SU-DHL-6 (cell line): ENCODE results near the gene CYBRD1.

Experiments
- H2AFZ ChIP-seq: fragments of 200-600 bp; sonication (generic); 2 replicates; pipeline ENCODE4 v1.6.1; 2014; ENCODE audit warnings: low read depth, mild to moderate bottlenecking, moderate library complexity, mixed read lengths, antibody characterized with exemption, low read length; ENCODE audit not compliant: severe bottlenecking
- H3F3A ChIP-seq: fragments of 200-600 bp; shearing (Covaris generic); 2 replicates; pipeline ENCODE4 v1.6.0; 2016; ENCODE audit warnings: antibody characterized with exemption, mild to moderate bottlenecking; ENCODE audit not compliant: insufficient read depth
- H3K27ac ChIP-seq: fragments of 200-600 bp; sonication (generic); 2 replicates; pipeline ENCODE4 v1.5.1; 2016; ENCODE audit warnings: low read depth, mild to moderate bottlenecking, low read length, moderate library complexity, mixed read lengths
- H3K27me3 ChIP-seq: fragments of 200-600 bp; sonication (generic), shearing (Covaris generic); 2 replicates; pipeline ENCODE4 v1.6.0; 2014; ENCODE audit warnings: mild to moderate bottlenecking, low read length
- H3K36me3 ChIP-seq: fragments of 200-600 bp; sonication (generic); 2 replicates; pipeline ENCODE4 v1.6.1; 2014; ENCODE audit warnings: mild to moderate bottlenecking, low read length, mixed read lengths
- H3K4me2 ChIP-seq: fragments of 300-600, 200-600 bp; shearing (Covaris generic), sonication (generic); 2 replicates; pipeline ENCODE4 v1.6.0; 2014; ENCODE audit warnings: low read length, low read depth, mild to moderate bottlenecking; ENCODE audit not compliant: poor library complexity, severe bottlenecking
- H3K4me3 ChIP-seq: fragments of 200-600 bp; sonication (generic); 2 replicates; pipeline ENCODE4 v1.5.1; 2014; ENCODE audit warnings: antibody characterized with exemption, low read length, mild to moderate bottlenecking, mixed read lengths; ENCODE audit not compliant: insufficient read depth, poor library complexity, severe bottlenecking
- H3K79me2 ChIP-seq: fragments of 200-600 bp; sonication (generic); 2 replicates; pipeline ENCODE4 v1.6.1; 2014; ENCODE audit warnings: mild to moderate bottlenecking, low read length, moderate library complexity; ENCODE audit not compliant: insufficient read depth
- H3K9ac ChIP-seq: fragments of 200-600 bp; sonication (generic); 2 replicates; pipeline ENCODE4 v1.7.0; 2014; ENCODE audit warnings: mild to moderate bottlenecking, low read length
- H3K9me2 ChIP-seq: fragments of 200-600 bp; sonication (generic); replicated peaks from 2 replicates; pipeline ENCODE4 v1.6.1; 2014; ENCODE audit warnings: low read length; ENCODE audit not compliant: insufficient read depth
- H3K9me3 ChIP-seq: fragments of 200-600 bp; sonication (generic); 2 replicates; pipeline ENCODE4 v1.6.1; 2014; ENCODE audit warnings: low read length, mixed read lengths; ENCODE audit not compliant: insufficient read depth
- H4K20me1 ChIP-seq: fragments of 200-600 bp; sonication (generic); 2 replicates; pipeline ENCODE4 v1.6.1; 2014; ENCODE audit warnings: low read depth, mild to moderate bottlenecking, antibody characterized with exemption, low read length, moderate library complexity, mixed read lengths
- CTCF ChIP-seq: fragments of 200-600 bp; sonication (generic); IDR thresholded peaks from one replicate; pipeline ENCODE4 v1.5.1; 2017; ENCODE audit warnings: antibody characterized with exemption, mild to moderate bottlenecking, low read length, moderate library complexity; ENCODE audit not compliant: insufficient read depth, poor library complexity, severe bottlenecking
- EZH2phosphoT487 ChIP-seq: fragments of 200-600 bp; sonication (generic), shearing (Covaris generic); conservative IDR thresholded peaks from 2 replicates; pipeline ENCODE4 v1.6.1; 2018; ENCODE audit warnings: mild to moderate bottlenecking, antibody characterized with exemption, low read length, moderate library complexity, mixed read lengths

The CYBRD1 gene

GRCh38 chr2:171516793-171517192 is 5.5 kb upstream of the CYBRD1 start:
- no peak overlapping the region for H3K4me3 ChIP-seq
- no peaks in the 10 kb centered on the region for H4K20me1 ChIP-seq
- no peak overlapping the region for H3K4me2 ChIP-seq
- no peak overlapping the region for H3K27ac ChIP-seq
- no peaks in the 10 kb centered on the region for H3K27me3 ChIP-seq
- no peaks in the 10 kb centered on the region for H3K9me2 ChIP-seq
- no peaks in the 10 kb centered on the region for H3K79me2 ChIP-seq
- H2AFZ ChIP-seq: no peak overlapping the region
- H3K9me3 ChIP-seq: no peaks in the 10 kb centered on the region
- no peak overlapping the region for H3K9ac ChIP-seq
- no peak for TF ChIP-seq CTCF
- TF ChIP-seq EZH2phosphoT487: no peak
- H3K36me3 ChIP-seq: no peaks in the 10 kb centered on the region
- no peaks in the 10 kb centered on the region for H3F3A ChIP-seq

GRCh38 chr2:171520471-171520870 is 1.8 kb upstream of the CYBRD1 start:
- H3K27ac ChIP-seq: no peak overlapping the region
- no peak overlapping the region for H3K4me3 ChIP-seq
- H3F3A ChIP-seq: no peaks in the 10 kb centered on the region
- H3K9ac ChIP-seq: no peak overlapping the region
- H3K9me2 ChIP-seq: no peaks in the 10 kb centered on the region
- H3K27me3 ChIP-seq: no peaks in the 10 kb centered on the region
- no peak overlapping the region for H2AFZ ChIP-seq
- H3K36me3 ChIP-seq: no peaks in the 10 kb centered on the region
- H3K4me2 ChIP-seq: no peak overlapping the region
- H3K79me2 ChIP-seq: no peaks in the 10 kb centered on the region
- no peaks in the 10 kb centered on the region for H4K20me1 ChIP-seq
- no peaks in the 10 kb centered on the region for H3K9me3 ChIP-seq
- TF ChIP-seq CTCF: no peak
- TF ChIP-seq EZH2phosphoT487: no peak

- Histone ChIP-seq H3K4me3 (no peak overlapping the region), H3K79me2 (no peaks in the 10 kb centered on the region), H3K9me2 (no peaks in the 10 kb centered on the region), H3K4me2 (peak overlapping the region; percentile 38), H3K9ac (no peak overlapping the region), H4K20me1 (no peaks in the 10 kb centered on the region), H3F3A (no peaks in the 10 kb centered on the region), H3K27ac (no peak overlapping the region), H2AFZ (no peak overlapping the region), H3K9me3 (no peaks in the 10 kb centered on the region), H3K36me3 (no peaks in the 10 kb centered on the region), H3K27me3 (no peaks in the 10 kb centered on the region)
- TF ChIP-seq CTCF (no peak), EZH2phosphoT487 (no peak)
Observed at GRCh38 chr2:171521361-171522051, 768 bp upstream of the CYBRD1 start.
